C4-2B (cell line): ENCODE data around the gene RPAP3.

Source experiments
- ZFX ChIP-seq: fragments of 450-650 bp; IDR thresholded peaks from 2 replicates; pipeline ENCODE4 v1.6.1; 2017
- TF ChIP-seq, protein P1 (sequence below): fragments of 450-650 bp; conservative IDR thresholded peaks from 2 replicates; pipeline ENCODE4 v1.5.1; 2017; ENCODE audit warnings: mild to moderate bottlenecking

DNA sequence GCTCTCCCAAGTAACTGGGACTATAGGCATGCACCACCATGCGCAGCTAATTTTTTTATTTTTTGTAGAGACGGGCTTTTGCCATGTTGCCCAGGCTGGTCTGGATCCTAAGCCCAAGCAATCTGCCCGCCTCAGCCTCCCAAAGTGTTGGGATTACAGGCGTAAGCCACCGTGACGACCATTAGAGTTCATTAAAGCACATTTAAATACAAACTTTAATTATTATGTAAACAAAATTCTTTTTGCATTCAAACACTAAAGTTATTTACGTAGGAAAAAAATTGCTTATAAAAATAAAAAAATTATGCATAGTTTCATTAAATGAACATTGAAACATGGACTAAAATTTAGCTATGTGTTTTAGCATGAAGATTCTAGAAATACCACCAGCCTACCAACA, 7.2 kb downstream of the RPAP3 start:
- TF ChIP-seq, protein P1, sequence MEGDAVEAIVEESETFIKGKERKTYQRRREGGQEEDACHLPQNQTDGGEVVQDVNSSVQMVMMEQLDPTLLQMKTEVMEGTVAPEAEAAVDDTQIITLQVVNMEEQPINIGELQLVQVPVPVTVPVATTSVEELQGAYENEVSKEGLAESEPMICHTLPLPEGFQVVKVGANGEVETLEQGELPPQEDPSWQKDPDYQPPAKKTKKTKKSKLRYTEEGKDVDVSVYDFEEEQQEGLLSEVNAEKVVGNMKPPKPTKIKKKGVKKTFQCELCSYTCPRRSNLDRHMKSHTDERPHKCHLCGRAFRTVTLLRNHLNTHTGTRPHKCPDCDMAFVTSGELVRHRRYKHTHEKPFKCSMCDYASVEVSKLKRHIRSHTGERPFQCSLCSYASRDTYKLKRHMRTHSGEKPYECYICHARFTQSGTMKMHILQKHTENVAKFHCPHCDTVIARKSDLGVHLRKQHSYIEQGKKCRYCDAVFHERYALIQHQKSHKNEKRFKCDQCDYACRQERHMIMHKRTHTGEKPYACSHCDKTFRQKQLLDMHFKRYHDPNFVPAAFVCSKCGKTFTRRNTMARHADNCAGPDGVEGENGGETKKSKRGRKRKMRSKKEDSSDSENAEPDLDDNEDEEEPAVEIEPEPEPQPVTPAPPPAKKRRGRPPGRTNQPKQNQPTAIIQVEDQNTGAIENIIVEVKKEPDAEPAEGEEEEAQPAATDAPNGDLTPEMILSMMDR = no peak
- TF ChIP-seq ZFX = no peak
